Urinary bladder (tissue), 4 donors: ENCODE results near the gene UPP1. TPM values are rescaled to one million over a fixed set of nuclear protein-coding genes. Genes with fewer than 3 reads are reported as not detected.
"Not testable (repeated sequence)": the region's sequence is repeated elsewhere in the genome, so short reads cannot be mapped to it uniquely, and the experiment has no call there.

Experiments used
- DNase-seq: peaks from one replicate; pipeline ENCODE4 v3.0.0-alpha.2; 2015; ENCODE audit errors: extremely low spot score
- H3K27ac ChIP-seq: one replicate; pipeline ENCODE4 v1.5.1; 2013; ENCODE audit warnings: low read depth, mild to moderate bottlenecking, moderate library complexity
- H3K36me3 ChIP-seq: one replicate; pipeline ENCODE4 v1.6.1; 2013; ENCODE audit warnings: mild to moderate bottlenecking, moderate library complexity; ENCODE audit not compliant: insufficient read depth
- H3K4me1 ChIP-seq: one replicate; pipeline ENCODE4 v1.6.1; 2013; ENCODE audit warnings: mild to moderate bottlenecking, moderate library complexity; ENCODE audit not compliant: insufficient read depth
- H3K4me3 ChIP-seq: one replicate; pipeline ENCODE4 v1.5.1; 2013; ENCODE audit warnings: low read depth, low read length
- WGBS: extraction: QIAGEN DNeasy Blood & Tissue Kit; methylation state at CpG from one replicate; pipeline ENCODE4 v1.1.7; 2013; 5-methylcytosine and 5-hydroxymethylcytosine counted together
- polyA plus RNA-seq: library from polyadenylated mRNA; stranded (reverse); fragments of 200-250 nt; gene quantifications from one replicate; pipeline ENCODE4 v1.2.3, GENCODE V29; 2013
- total RNA-seq: library from RNA; depleted of rRNA; stranded (reverse); fragments of >200 nt; gene quantifications from one replicate; pipeline ENCODE4 v1.2.3, GENCODE V29; 2014
- donor health status: healthy with polysubstance abuse.
- donor health status: healthy.

UPP1 gene
- total and polyA plus RNA-seq, 2 donors, result 2.4 to 29.5 TPM

GRCh38 chr7:48110868-48111267 is 21.8 kb downstream of the UPP1 start:
- no peak for DNase-seq

GRCh38 chr7:48111596-48111995 is 22.5 kb downstream of the UPP1 start:
- H3K4me3 ChIP-seq, result no peak overlapping the region
- no peaks in the 10 kb centered on the region for H3K4me1 ChIP-seq
- H3K27ac ChIP-seq, result no peak overlapping the region
- no peak for DNase-seq
- 86% methylated on average over 8 of the region's 8 CpGs for WGBS
- H3K36me3 ChIP-seq, result peaks cover 3% of the 10 kb centered on the region

More at GRCh38 chr7:48110868-48111267, 21.8 kb downstream of the UPP1 start:
- H3K27ac ChIP-seq, result no peak overlapping the region
- WGBS, result 80% methylated on average over 4 of the region's 4 CpGs
- H3K4me1 ChIP-seq, result no peaks in the 10 kb centered on the region
- H3K4me3 ChIP-seq, result no peak overlapping the region
- H3K36me3 ChIP-seq, result peaks cover 3% of the 10 kb centered on the region

- Histone ChIP-seq H3K27ac (no peak overlapping the region), H3K36me3 (no peaks in the 10 kb centered on the region), H3K4me3 (no peak overlapping the region), H3K4me1 (no peaks in the 10 kb centered on the region)
- WGBS, result 91% methylated on average over 7 of the region's 7 CpGs
- no peak for DNase-seq
Measured at GRCh38 chr7:48112401-48113165, 23.5 kb downstream of the UPP1 start.

DNA sequence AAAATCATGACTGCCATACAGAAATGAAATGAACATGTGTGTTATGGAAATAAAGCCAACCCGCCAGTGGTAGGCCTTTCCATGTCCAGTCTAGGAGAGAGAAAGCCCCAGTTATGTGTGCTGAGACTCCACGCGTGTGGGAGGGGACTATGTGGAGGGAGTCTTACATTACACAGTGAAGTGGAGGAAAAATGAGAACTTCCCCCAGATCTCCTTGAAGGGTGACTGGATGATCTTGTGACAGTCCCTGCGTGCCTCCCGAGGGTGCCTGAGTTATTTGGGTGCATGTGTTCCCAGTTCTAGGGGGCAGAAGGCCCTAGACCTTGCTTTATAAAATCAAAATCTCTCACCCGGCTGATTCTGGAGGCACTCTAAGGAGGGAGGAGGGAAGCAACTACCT is 24.2 kb downstream of the UPP1 start:
- Histone ChIP-seq H3K27ac (no peak overlapping the region), H3K4me3 (no peak overlapping the region), H3K4me1 (no peaks in the 10 kb centered on the region), H3K36me3 (no peaks in the 10 kb centered on the region)
- no peak for DNase-seq
- 84% methylated on average over 6 of the region's 6 CpGs for WGBS

- H3K4me3 ChIP-seq, result no peak overlapping the region
- no peak overlapping the region for H3K27ac ChIP-seq
- DNase-seq, result no peak
- H3K36me3 ChIP-seq, result no peaks in the 10 kb centered on the region
- H3K4me1 ChIP-seq, result no peaks in the 10 kb centered on the region
- 74% methylated on average over 9 of the region's 9 CpGs for WGBS
Measured at GRCh38 chr7:48114115-48114514, 25.1 kb downstream of the UPP1 start.

DNA sequence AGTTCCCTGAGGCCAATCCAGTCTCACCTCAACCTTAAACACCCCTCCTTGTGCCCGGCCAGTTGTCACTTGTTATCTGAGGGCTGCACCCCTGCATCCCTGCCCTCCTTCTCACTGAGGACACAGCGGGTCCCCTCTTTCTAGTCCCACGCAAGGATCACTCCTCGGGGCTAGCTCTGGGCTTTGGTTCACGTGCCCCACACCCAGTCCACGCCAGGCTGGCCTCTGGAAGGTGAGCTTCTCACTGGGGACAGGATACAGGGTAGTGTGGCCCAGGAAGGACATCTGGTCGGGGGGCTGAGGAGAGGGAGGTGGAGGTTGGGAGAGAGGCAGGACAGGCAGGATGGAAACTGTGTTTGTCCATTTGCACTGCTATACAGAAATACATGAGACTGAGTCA is 25.5 kb downstream of the UPP1 start:
- 88% methylated on average over 7 of the region's 7 CpGs for WGBS
- no peak overlapping the region for H3K27ac ChIP-seq
- H3K4me1 ChIP-seq, result no peaks in the 10 kb centered on the region
- no peak for DNase-seq
- no peak overlapping the region for H3K4me3 ChIP-seq
- H3K36me3 ChIP-seq, result no peaks in the 10 kb centered on the region

GRCh38 chr7:48116043-48116442 is 27.0 kb downstream of the UPP1 start:
- Histone ChIP-seq H3K36me3 (no peaks in the 10 kb centered on the region), H3K27ac (no peak overlapping the region), H3K4me3 (no peak overlapping the region), H3K4me1 (no peaks in the 10 kb centered on the region)
- WGBS, result 94% methylated on average over 5 of the region's 5 CpGs
- no peak for DNase-seq

- Histone ChIP-seq H3K36me3 (no peaks in the 10 kb centered on the region), H3K4me1 (no peaks in the 10 kb centered on the region), H3K4me3 (no peak overlapping the region), H3K27ac (no peak overlapping the region)
- no peak for DNase-seq
- 22% methylated on average over 10 of the region's 10 CpGs for WGBS
Measured at GRCh38 chr7:48118041-48118440, 29.0 kb downstream of the UPP1 start.

DNA sequence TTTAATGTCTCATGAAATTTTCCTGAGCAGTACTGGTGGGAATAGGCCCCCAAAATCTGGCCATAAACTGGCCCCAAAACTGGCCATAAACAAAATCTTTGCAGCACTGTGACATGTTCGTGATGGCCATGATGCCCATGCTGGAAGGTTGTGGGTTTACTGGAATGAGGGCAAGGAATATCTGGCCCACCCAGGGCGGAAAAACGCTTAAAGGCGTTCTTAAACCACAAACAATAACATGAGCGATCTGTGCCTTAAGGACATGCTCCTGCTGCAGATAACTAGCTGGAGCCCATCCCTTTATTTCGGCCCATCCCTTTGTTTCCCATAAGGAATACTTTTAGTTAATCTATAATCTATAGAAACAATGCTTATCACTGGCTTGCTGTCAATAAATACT is 31.5 kb downstream of the UPP1 start:
- 88% methylated on average over 6 of the region's 6 CpGs for WGBS
- H3K27ac ChIP-seq, H3K4me3 ChIP-seq, DNase-seq, H3K4me1 ChIP-seq, H3K36me3 ChIP-seq: not testable (repeated sequence)

GRCh38 chr7:48126037-48126436 is 37.0 kb downstream of the UPP1 start:
- no peak overlapping the region for H3K4me3 ChIP-seq
- H3K27ac ChIP-seq, result no peak overlapping the region
- H3K36me3 ChIP-seq, result no peaks in the 10 kb centered on the region
- no peak for DNase-seq
- 85% methylated on average over 2 of the region's 2 CpGs for WGBS
- no peaks in the 10 kb centered on the region for H3K4me1 ChIP-seq

DNA sequence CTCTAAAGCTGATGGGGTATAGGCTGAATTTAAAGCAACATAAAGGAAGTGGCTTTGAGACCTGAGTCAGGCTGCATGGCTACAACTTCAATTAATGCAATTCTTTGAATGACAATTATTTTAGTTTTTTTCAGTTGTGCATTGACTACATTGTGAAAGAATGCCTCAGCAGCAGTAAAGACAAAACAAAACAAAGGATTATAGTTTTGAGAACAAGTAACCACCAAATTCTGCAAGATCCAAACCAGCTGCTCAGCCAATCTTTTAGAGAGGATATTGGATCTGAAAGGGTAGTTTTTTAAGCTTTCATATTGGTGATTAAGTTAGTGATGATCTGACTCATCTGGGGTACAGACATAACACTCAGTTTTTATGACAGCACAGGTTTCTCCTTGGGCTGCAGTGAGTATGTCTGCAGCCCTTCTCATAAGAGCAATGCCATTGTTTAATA is 41.6 kb downstream of the UPP1 start:
- no peak for DNase-seq
- H3K27ac ChIP-seq, result no peak overlapping the region
- H3K4me3 ChIP-seq, result no peak overlapping the region
- H3K36me3 ChIP-seq, result no peaks in the 10 kb centered on the region
- no peaks in the 10 kb centered on the region for H3K4me1 ChIP-seq

DNA sequence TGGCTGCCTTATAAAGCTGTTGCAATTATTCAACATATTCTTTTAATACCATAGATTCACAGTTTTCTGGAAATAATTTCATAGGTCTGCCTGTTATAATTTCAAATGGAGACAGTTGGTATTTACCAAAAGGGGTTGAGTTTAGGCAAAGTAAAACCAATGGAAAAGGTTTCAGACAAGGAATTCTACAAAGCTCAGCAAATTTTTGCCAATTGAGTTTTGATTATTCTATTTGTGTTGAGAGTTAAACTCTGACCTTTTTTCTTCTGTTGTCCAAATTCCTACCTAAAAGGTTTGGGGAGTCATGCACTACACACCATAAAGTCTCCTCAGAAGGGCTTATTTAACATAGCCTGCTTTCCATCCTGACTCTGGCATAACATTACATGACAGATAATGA is 43.7 kb downstream of the UPP1 start:
- no peak for DNase-seq
- no peak overlapping the region for H3K4me3 ChIP-seq
- H3K4me1 ChIP-seq, result no peaks in the 10 kb centered on the region
- H3K27ac ChIP-seq, result no peak overlapping the region
- H3K36me3 ChIP-seq, result no peaks in the 10 kb centered on the region

DNA sequence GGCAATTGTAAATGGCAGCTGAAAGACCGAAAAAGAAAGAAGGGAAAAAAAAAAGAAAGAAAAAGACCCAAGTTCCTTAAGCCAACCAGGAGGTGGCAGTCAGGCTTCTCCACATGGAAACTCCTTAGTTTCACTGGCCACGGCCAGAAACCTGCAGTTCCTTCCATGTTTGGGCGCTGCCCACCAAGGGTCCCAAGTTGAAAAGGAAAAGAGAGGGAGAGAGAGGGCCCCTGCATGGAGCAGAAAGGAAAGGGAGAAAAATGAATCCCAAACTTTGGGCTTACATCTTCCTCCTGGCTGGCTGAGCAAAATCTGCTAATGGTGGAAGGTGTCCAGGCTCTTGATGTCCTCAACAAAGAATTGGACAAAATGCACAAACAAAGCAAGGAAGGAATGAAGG is 50.4 kb downstream of the UPP1 start:
- WGBS, result 68% methylated on average over 3 of the region's 3 CpGs
- Histone ChIP-seq H3K36me3 (no peaks in the 10 kb centered on the region), H3K4me3 (no peak overlapping the region), H3K27ac (no peak overlapping the region), H3K4me1 (no peaks in the 10 kb centered on the region)
- DNase-seq, result no peak

- WGBS, result 77% methylated on average over 7 of the region's 7 CpGs
- no peaks in the 10 kb centered on the region for H3K4me1 ChIP-seq
- no peak overlapping the region for H3K4me3 ChIP-seq
- H3K36me3 ChIP-seq, result no peaks in the 10 kb centered on the region
- no peak overlapping the region for H3K27ac ChIP-seq
- no peak for DNase-seq
Measured at GRCh38 chr7:48140001-48140681, 51.1 kb downstream of the UPP1 start.
